A172 (cell line): ENCODE measurements around the gene DENND1B. TPM values are rescaled to one million over a fixed set of nuclear protein-coding genes. Genes with fewer than 3 reads are reported as not detected.
"Not testable (repeated sequence)": the region's sequence is repeated elsewhere in the genome, so short reads cannot be mapped to it uniquely, and the experiment has no call there.

Source experiments
- DNase-seq: peaks from one replicate; pipeline ENCODE4 v3.0.0-alpha.2; 2015; ENCODE audit warnings: low spot score
- total RNA-seq: library from RNA; depleted of rRNA; stranded (reverse); fragments of >200 nt; shearing (Covaris generic); gene quantifications from 2 replicates; pipeline ENCODE4 v1.2.3, GENCODE V29; 2014

Gene DENND1B
- total RNA-seq, 1 experiment from 2014 or later = 16.1 TPM

GRCh38 chr1:197782722-197783360 is 7.6 kb upstream of the DENND1B start:
- no peak for DNase-seq

- DNase-seq = peak; percentile 18
Observed at GRCh38 chr1:197781968-197782721, 6.9 kb upstream of the DENND1B start.

- DNase-seq = no peak
Observed at GRCh38 chr1:197779921-197780320, 4.6 kb upstream of the DENND1B start.

GRCh38 chr1:197778366-197778945 is 3.2 kb upstream of the DENND1B start:
- DNase-seq = no peak

- DNase-seq = peak; percentile 82
Observed at GRCh38 chr1:197776351-197777105, 1.2 kb upstream of the DENND1B start.

- DNase-seq = peak; percentile 22
Observed at GRCh38 chr1:197774466-197775281, 606 bp downstream of the DENND1B start.

- no peak for DNase-seq
Observed at GRCh38 chr1:197773856-197774255, 1.4 kb downstream of the DENND1B start.

- no peak for DNase-seq
Observed at GRCh38 chr1:197771904-197772556, 3.2 kb downstream of the DENND1B start.

- DNase-seq = no peak
Observed at GRCh38 chr1:197771386-197771785, 3.9 kb downstream of the DENND1B start.

GRCh38 chr1:197770243-197770642 is 5.0 kb downstream of the DENND1B start:
- no peak for DNase-seq

GRCh38 chr1:197769287-197769686 is 6.0 kb downstream of the DENND1B start:
- no peak for DNase-seq

- DNase-seq = no peak
Observed at GRCh38 chr1:197768014-197768805, 7.1 kb downstream of the DENND1B start.

GRCh38 chr1:197763769-197764168 is 11.5 kb downstream of the DENND1B start:
- no peak for DNase-seq

GRCh38 chr1:197763307-197763706 is 12.0 kb downstream of the DENND1B start:
- DNase-seq = no peak

- DNase-seq = no peak
Observed at GRCh38 chr1:197761654-197762053, 13.6 kb downstream of the DENND1B start.

GRCh38 chr1:197755553-197755952 is 19.7 kb downstream of the DENND1B start:
- DNase-seq = not testable (repeated sequence)

- not testable (repeated sequence) for DNase-seq
Observed at GRCh38 chr1:197752652-197753164, 22.6 kb downstream of the DENND1B start.

- no peak for DNase-seq
Observed at GRCh38 chr1:197750366-197750765, 24.9 kb downstream of the DENND1B start.

GRCh38 chr1:197745911-197746310 is 29.4 kb downstream of the DENND1B start:
- DNase-seq = no peak

- DNase-seq = no peak
Observed at GRCh38 chr1:197744979-197745378, 30.3 kb downstream of the DENND1B start.
